Dorsolateral prefrontal cortex (tissue), 118 donors: ENCODE results near the gene TBC1D3E. TPM values are rescaled to one million over a fixed set of nuclear protein-coding genes. Genes with fewer than 3 reads are reported as not detected.

ENCODE experiments used
- total RNA-seq, 120 experiments: library from RNA; stranded (reverse); gene quantifications; one replicate each; pipeline versions ENCODE4 v1.2.3 to v1.2.4, GENCODE V29; 2022

The TBC1D3E gene
- total RNA-seq, 120 experiments from 2014 or later: 0.28 to 5.2 (median 1.4) TPM; not detected in 114

Other genes with a start within 250 kb of the TBC1D3E start
- gene TBC1D3K, start 203.5 kb upstream of the TBC1D3E start, total RNA-seq: 1 to 10 TPM in 10 of 120 experiments, under 1 TPM in 4, not detected in 106; 0.38 to 7.9 (median 2.0) TPM
- gene TBC1D3L, start 138.9 kb upstream of the TBC1D3E start, total RNA-seq: 10 to 100 TPM in 118 of 120 experiments, 1 to 10 TPM in 2; 6.7 to 47.8 (median 25.3) TPM
- 10 to 100 TPM in 6 of 120 experiments, 1 to 10 TPM in 65, under 1 TPM in 28, not detected in 21; 0.42 to 15.2 (median 1.7) TPM for gene TBC1D3D, start 124.0 kb upstream of the TBC1D3E start, total RNA-seq
- gene TBC1D3C, start 59.3 kb upstream of the TBC1D3E start, total RNA-seq: 10 to 100 TPM in 3 of 120 experiments, 1 to 10 TPM in 26, under 1 TPM in 14, not detected in 77; 0.28 to 13.7 (median 3.8) TPM
- 10 to 100 TPM in 10 of 120 experiments, 1 to 10 TPM in 10, under 1 TPM in 1, not detected in 99; 0.73 to 16.9 (median 9.6) TPM for gene TBC1D3, start 64.6 kb downstream of the TBC1D3E start, total RNA-seq
- gene MRPL45, start 169.2 kb downstream of the TBC1D3E start, total RNA-seq: 10 to 100 TPM; 14.5 to 30.6 (median 22.6) TPM
- 10 to 100 TPM in 66 of 120 experiments, 1 to 10 TPM in 54; 3.5 to 22.7 (median 10.9) TPM for gene GPR179, start 216.0 kb downstream of the TBC1D3E start, total RNA-seq
- 10 to 100 TPM; 34.3 to 82.0 (median 51.3) TPM for gene SOCS7, start 223.9 kb downstream of the TBC1D3E start, total RNA-seq